Liver (tissue), 9 donors: ENCODE results near the gene ARHGAP6. TPM values are rescaled to one million over a fixed set of nuclear protein-coding genes. Genes with fewer than 3 reads are reported as not detected.

Source experiments
- DNase-seq: peaks from one replicate; pipeline ENCODE4 v3.0.0-alpha.2; 2017; ENCODE audit warnings: low spot score
- H3K27ac ChIP-seq, 2 donors: one replicate each; pipeline ENCODE4 v1.7.0; 2013; ENCODE audit warnings: inconsistent platforms in 2 of 2, low read length in 2 of 2, control low read depth in 1 of 2, low read depth in 1 of 2, mild to moderate bottlenecking in 1 of 2
- H3K27me3 ChIP-seq, 4 donors: one replicate each; pipeline versions ENCODE4 v1.6.1 to v1.7.0; 2013; ENCODE audit warnings: low read length in 3 of 4, inconsistent platforms in 1 of 4, mild to moderate bottlenecking in 1 of 4, moderate library complexity in 1 of 4; ENCODE audit not compliant: control insufficient read depth in 4 of 4, insufficient read depth in 4 of 4
- H3K36me3 ChIP-seq, 4 donors: one replicate each; pipeline versions ENCODE4 v1.6.1 to v1.7.0; 2013; ENCODE audit warnings: low read length in 3 of 4, mild to moderate bottlenecking in 3 of 4, low read depth in 1 of 4, moderate library complexity in 1 of 4; ENCODE audit not compliant: control insufficient read depth in 4 of 4, insufficient read depth in 3 of 4
- H3K4me1 ChIP-seq, 4 donors: one replicate each; pipeline versions ENCODE4 v1.6.1 to v1.7.0; 2013; ENCODE audit warnings: low read length in 3 of 4, mild to moderate bottlenecking in 3 of 4, moderate library complexity in 1 of 4; ENCODE audit not compliant: control insufficient read depth in 4 of 4, insufficient read depth in 4 of 4
- H3K4me3 ChIP-seq, 3 donors: one replicate each; pipeline versions ENCODE4 v1.6.1 to v1.7.0; 2013; ENCODE audit warnings: low read length in 3 of 3, control low read depth in 1 of 3, low read depth in 1 of 3, mild to moderate bottlenecking in 1 of 3
- H3K9ac ChIP-seq, 2 donors: one replicate each; pipeline ENCODE4 v1.7.0; 2013; ENCODE audit warnings: low read length in 2 of 2, mild to moderate bottlenecking in 2 of 2, moderate library complexity in 2 of 2, control low read depth in 1 of 2, low read depth in 1 of 2
- H3K9me3 ChIP-seq, 4 donors: one replicate each; pipeline versions ENCODE4 v1.6.1 to v1.7.0; 2013; ENCODE audit warnings: low read length in 3 of 4; ENCODE audit not compliant: control insufficient read depth in 4 of 4
- EGR1 ChIP-seq, 2 donors: IDR thresholded peaks; 2 replicates each; pipeline ENCODE4 v1.6.1; 2016 to 2018; ENCODE audit warnings: antibody characterized with exemption in 2 of 2, low read depth in 2 of 2
- FOXA1 ChIP-seq: IDR thresholded peaks from 2 replicates; pipeline ENCODE4 v1.6.1; 2016; ENCODE audit warnings: antibody characterized with exemption
- FOXA2 ChIP-seq: IDR thresholded peaks from 2 replicates; pipeline ENCODE4 v1.6.1; 2016; ENCODE audit warnings: antibody characterized with exemption
- GABPA ChIP-seq, 2 donors: IDR thresholded peaks in 1 of 2; conservative IDR thresholded peaks in 1 of 2; 2 replicates each; pipeline ENCODE4 v1.6.1; 2016; ENCODE audit warnings: antibody characterized with exemption in 2 of 2, mild to moderate bottlenecking in 1 of 2, moderate library complexity in 1 of 2
- HNF4A ChIP-seq, 2 donors: conservative IDR thresholded peaks; 2 replicates each; pipeline ENCODE4 v1.6.1; 2016; ENCODE audit warnings: antibody characterized with exemption in 2 of 2, mild to moderate bottlenecking in 2 of 2
- HNF4G ChIP-seq: IDR thresholded peaks from 2 replicates; pipeline ENCODE4 v1.6.1; 2016; ENCODE audit warnings: antibody characterized with exemption
- JUND ChIP-seq, 2 donors: IDR thresholded peaks; 2 replicates each; pipeline ENCODE4 v1.6.1; 2016; ENCODE audit warnings: antibody characterized with exemption in 2 of 2
- MAX ChIP-seq: IDR thresholded peaks from 2 replicates; pipeline ENCODE4 v1.6.1; 2016; ENCODE audit warnings: antibody characterized with exemption
- NR2F2 ChIP-seq: IDR thresholded peaks from 2 replicates; pipeline ENCODE4 v1.6.1; 2016; ENCODE audit warnings: antibody characterized with exemption
- RAD21 ChIP-seq, 2 donors: IDR thresholded peaks; 2 replicates each; pipeline ENCODE4 v1.6.1; 2016; ENCODE audit warnings: antibody characterized with exemption in 2 of 2, mild to moderate bottlenecking in 2 of 2
- RXRA ChIP-seq, 2 donors: IDR thresholded peaks; 2 replicates each; pipeline ENCODE4 v1.6.1; 2017 to 2018; ENCODE audit warnings: antibody characterized with exemption in 2 of 2, mild to moderate bottlenecking in 1 of 2
- SP1 ChIP-seq: IDR thresholded peaks from 2 replicates; pipeline ENCODE4 v1.6.1; 2018; ENCODE audit warnings: antibody characterized with exemption, mild to moderate bottlenecking
- TAF1 ChIP-seq: conservative IDR thresholded peaks from 2 replicates; pipeline ENCODE4 v1.6.1; 2016; ENCODE audit warnings: antibody characterized with exemption, mild to moderate bottlenecking
- YY1 ChIP-seq: IDR thresholded peaks from 2 replicates; pipeline ENCODE4 v1.6.1; 2016; ENCODE audit warnings: antibody characterized with exemption, mild to moderate bottlenecking
- WGBS: extraction: QIAGEN DNeasy Blood & Tissue Kit; methylation state at CpG from one replicate; pipeline ENCODE4 v1.1.7; 2013; 5-methylcytosine and 5-hydroxymethylcytosine counted together
- polyA plus RNA-seq, 2 donors: library from polyadenylated mRNA; stranded (reverse) in 1 of 2; unstranded in 1 of 2; fragments of 200-250 nt in 1 of 2; fragments of >200 nt in 1 of 2; fragmentation: Nextera tagmentation in 1 of 2; extraction: Ambion mirVana in 1 of 2; gene quantifications; one replicate each; pipeline versions ENCODE4 v1.2.1 to v1.2.3, GENCODE V29; 2013 to 2015
- total RNA-seq, 2 donors: library from RNA; depleted of rRNA; stranded (reverse); fragments of >200 nt; gene quantifications; one replicate each; pipeline ENCODE4 v1.2.3, GENCODE V29; 2014
- TF ChIP-seq, protein P1 (sequence below): IDR thresholded peaks from 2 replicates; pipeline ENCODE4 v1.6.1; 2016; ENCODE audit warnings: antibody characterized with exemption, mild to moderate bottlenecking
- TF ChIP-seq, protein P2 (sequence below): IDR thresholded peaks from 2 replicates; pipeline ENCODE4 v1.6.1; 2016; ENCODE audit warnings: antibody characterized with exemption
- TF ChIP-seq, protein P3 (sequence below): IDR thresholded peaks from 2 replicates; pipeline ENCODE4 v1.6.1; 2016; ENCODE audit warnings: antibody characterized with exemption
- TF ChIP-seq, protein P4 (sequence below): fragments of 150-350 bp; IDR thresholded peaks from 2 replicates; pipeline ENCODE4 v1.5.1; 2017; ENCODE audit warnings: improper control_type of control experiment, low read depth, low read length; ENCODE audit not compliant: missing input control
- donor health status: healthy.
- donor health status: healthy.
- donor health status: healthy.
- donor health status: healthy.
- donor health status: healthy.

The ARHGAP6 gene
- total and polyA plus RNA-seq, 4 donors = 0.10 to 2.2 (median 0.65) TPM

GRCh38 chrX:11670316-11670715 is 4.6 kb upstream of the ARHGAP6 start (continued):
- TF ChIP-seq, protein P1, sequence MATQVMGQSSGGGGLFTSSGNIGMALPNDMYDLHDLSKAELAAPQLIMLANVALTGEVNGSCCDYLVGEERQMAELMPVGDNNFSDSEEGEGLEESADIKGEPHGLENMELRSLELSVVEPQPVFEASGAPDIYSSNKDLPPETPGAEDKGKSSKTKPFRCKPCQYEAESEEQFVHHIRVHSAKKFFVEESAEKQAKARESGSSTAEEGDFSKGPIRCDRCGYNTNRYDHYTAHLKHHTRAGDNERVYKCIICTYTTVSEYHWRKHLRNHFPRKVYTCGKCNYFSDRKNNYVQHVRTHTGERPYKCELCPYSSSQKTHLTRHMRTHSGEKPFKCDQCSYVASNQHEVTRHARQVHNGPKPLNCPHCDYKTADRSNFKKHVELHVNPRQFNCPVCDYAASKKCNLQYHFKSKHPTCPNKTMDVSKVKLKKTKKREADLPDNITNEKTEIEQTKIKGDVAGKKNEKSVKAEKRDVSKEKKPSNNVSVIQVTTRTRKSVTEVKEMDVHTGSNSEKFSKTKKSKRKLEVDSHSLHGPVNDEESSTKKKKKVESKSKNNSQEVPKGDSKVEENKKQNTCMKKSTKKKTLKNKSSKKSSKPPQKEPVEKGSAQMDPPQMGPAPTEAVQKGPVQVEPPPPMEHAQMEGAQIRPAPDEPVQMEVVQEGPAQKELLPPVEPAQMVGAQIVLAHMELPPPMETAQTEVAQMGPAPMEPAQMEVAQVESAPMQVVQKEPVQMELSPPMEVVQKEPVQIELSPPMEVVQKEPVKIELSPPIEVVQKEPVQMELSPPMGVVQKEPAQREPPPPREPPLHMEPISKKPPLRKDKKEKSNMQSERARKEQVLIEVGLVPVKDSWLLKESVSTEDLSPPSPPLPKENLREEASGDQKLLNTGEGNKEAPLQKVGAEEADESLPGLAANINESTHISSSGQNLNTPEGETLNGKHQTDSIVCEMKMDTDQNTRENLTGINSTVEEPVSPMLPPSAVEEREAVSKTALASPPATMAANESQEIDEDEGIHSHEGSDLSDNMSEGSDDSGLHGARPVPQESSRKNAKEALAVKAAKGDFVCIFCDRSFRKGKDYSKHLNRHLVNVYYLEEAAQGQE = no peak

- Histone ChIP-seq H3K27ac (no peak overlapping the region), H3K4me1 (peaks cover 4 to 20% (median 8%) of the 10 kb centered on the region in 4 donors), H3K9me3 (no peaks in the 10 kb centered on the region), H3K9ac (no peak overlapping the region), H3K4me3 (no peak overlapping the region), H3K27me3 (peaks cover 0 to 7% (median 0%) of the 10 kb centered on the region in 4 donors), H3K36me3 (no peaks in the 10 kb centered on the region)
- 21% methylated on average over 12 of the region's 12 CpGs for WGBS
- no peak for DNase-seq
- TF ChIP-seq YY1 (no peak), GABPA (IDR thresholded peaks at IDR 0.05 in 1 of 2, conservative IDR thresholded peaks at IDR 0.05 in 1 of 2) (no peak), TAF1 (no peak), JUND (IDR thresholded peaks at IDR 0.05) (no peak), HNF4A (conservative IDR thresholded peaks at IDR 0.05) (no peak), FOXA1 (no peak), RAD21 (IDR thresholded peaks at IDR 0.05) (no peak), EGR1 (IDR thresholded peaks at IDR 0.05; ENCODE audit: low read depth in 2 of 2) (no peak), NR2F2 (no peak), HNF4G (no peak), SP1 (no peak), FOXA2 (no peak), RXRA (IDR thresholded peaks at IDR 0.05) (no peak), MAX (no peak)
- TF ChIP-seq, protein P2, sequence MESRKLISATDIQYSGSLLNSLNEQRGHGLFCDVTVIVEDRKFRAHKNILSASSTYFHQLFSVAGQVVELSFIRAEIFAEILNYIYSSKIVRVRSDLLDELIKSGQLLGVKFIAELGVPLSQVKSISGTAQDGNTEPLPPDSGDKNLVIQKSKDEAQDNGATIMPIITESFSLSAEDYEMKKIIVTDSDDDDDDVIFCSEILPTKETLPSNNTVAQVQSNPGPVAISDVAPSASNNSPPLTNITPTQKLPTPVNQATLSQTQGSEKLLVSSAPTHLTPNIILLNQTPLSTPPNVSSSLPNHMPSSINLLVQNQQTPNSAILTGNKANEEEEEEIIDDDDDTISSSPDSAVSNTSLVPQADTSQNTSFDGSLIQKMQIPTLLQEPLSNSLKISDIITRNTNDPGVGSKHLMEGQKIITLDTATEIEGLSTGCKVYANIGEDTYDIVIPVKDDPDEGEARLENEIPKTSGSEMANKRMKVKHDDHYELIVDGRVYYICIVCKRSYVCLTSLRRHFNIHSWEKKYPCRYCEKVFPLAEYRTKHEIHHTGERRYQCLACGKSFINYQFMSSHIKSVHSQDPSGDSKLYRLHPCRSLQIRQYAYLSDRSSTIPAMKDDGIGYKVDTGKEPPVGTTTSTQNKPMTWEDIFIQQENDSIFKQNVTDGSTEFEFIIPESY = no peak
- TF ChIP-seq, protein P1 = no peak
- TF ChIP-seq, protein P3, sequence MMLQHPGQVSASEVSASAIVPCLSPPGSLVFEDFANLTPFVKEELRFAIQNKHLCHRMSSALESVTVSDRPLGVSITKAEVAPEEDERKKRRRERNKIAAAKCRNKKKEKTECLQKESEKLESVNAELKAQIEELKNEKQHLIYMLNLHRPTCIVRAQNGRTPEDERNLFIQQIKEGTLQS = no peak
- TF ChIP-seq, protein P4, sequence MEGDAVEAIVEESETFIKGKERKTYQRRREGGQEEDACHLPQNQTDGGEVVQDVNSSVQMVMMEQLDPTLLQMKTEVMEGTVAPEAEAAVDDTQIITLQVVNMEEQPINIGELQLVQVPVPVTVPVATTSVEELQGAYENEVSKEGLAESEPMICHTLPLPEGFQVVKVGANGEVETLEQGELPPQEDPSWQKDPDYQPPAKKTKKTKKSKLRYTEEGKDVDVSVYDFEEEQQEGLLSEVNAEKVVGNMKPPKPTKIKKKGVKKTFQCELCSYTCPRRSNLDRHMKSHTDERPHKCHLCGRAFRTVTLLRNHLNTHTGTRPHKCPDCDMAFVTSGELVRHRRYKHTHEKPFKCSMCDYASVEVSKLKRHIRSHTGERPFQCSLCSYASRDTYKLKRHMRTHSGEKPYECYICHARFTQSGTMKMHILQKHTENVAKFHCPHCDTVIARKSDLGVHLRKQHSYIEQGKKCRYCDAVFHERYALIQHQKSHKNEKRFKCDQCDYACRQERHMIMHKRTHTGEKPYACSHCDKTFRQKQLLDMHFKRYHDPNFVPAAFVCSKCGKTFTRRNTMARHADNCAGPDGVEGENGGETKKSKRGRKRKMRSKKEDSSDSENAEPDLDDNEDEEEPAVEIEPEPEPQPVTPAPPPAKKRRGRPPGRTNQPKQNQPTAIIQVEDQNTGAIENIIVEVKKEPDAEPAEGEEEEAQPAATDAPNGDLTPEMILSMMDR = no peak
Observed at GRCh38 chrX:11666952-11667685, 1.4 kb upstream of the ARHGAP6 start.
